ENCODE data around the gene MLNR. TPM values are rescaled to one million over a fixed set of nuclear protein-coding genes. Genes with fewer than 3 reads are reported as not detected.

The MLNR gene
- total and polyA plus RNA-seq, 4 donors, result 0.56 TPM; not detected in 3

DNA sequence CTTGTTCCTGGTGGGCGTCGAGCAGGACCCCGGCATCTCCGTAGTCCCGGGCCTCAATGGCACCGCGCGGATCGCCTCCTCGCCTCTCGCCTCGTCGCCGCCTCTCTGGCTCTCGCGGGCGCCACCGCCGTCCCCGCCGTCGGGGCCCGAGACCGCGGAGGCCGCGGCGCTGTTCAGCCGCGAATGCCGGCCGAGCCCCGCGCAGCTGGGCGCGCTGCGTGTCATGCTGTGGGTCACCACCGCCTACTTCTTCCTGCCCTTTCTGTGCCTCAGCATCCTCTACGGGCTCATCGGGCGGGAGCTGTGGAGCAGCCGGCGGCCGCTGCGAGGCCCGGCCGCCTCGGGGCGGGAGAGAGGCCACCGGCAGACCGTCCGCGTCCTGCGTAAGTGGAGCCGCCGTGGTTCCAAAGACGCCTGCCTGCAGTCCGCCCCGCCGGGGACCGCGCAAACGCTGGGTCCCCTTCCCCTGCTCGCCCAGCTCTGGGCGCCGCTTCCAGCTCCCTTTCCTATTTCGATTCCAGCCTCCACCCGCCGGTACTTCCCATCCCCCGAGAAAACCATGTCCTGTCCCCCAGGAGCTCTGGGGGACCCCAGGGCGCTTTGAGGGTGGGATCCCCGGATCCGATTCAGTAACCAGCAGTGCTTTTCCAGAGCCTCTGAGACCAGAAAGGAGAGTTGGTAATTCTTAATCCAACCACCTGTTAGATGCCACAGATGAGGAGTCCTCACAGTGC, 885 bp downstream of the MLNR start:
- no peaks in the 10 kb centered on the region for H3K4me1 ChIP-seq (ENCODE audit: control insufficient read depth in 1 of 2, insufficient read depth in 2 of 2, low read length in 2 of 2)
- no peak for DNase-seq
- H3K4me3 ChIP-seq (ENCODE audit: low read length in 2 of 2), result no peak overlapping the region
- no peaks in the 10 kb centered on the region for H3K9me3 ChIP-seq (ENCODE audit: control insufficient read depth, low read length)
- ATAC-seq (ENCODE audit: low FRiP score), result no peak
- WGBS, 2 donors, result 5 to 8% methylated on average over 60 to 73 of the region's 73 CpGs
- no peak overlapping the region for H3K27ac ChIP-seq (ENCODE audit: low read depth in 1 of 2, low read length in 2 of 2)
- no peaks in the 10 kb centered on the region for H3K36me3 ChIP-seq (ENCODE audit: control insufficient read depth in 1 of 2, insufficient read depth in 2 of 2, low read length in 1 of 2)
- intact Hi-C loops (cut with DNase I), result no loop called here
- no peaks in the 10 kb centered on the region for H3K27me3 ChIP-seq (ENCODE audit: control insufficient read depth in 1 of 2, insufficient read depth in 2 of 2, low read length in 1 of 2)

DNA sequence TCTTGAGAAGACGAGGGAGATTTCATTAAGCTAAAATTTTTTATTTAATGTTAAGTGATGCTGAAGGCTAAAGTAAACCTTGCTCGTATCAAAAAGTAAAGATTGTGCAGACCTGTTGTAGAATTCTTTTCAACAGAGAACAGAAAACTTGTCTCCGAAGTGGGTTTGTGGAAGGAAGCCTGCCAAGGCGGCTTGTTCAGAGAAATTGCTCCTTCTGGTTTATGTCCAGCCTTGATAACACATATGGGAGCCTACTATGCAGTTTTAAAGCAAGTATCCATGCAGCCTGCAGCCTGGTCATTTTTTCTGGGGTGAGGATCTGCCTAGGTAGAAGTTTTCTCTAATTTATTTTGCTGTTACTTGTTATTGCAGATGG, 1.4 kb downstream of the MLNR start:
- intact Hi-C loops (cut with DNase I), result no loop called here
- Histone ChIP-seq H3K4me1 (ENCODE audit: control insufficient read depth in 1 of 2, insufficient read depth in 2 of 2, low read length in 2 of 2) (no peaks in the 10 kb centered on the region), H3K27me3 (ENCODE audit: control insufficient read depth in 1 of 2, insufficient read depth in 2 of 2, low read length in 1 of 2) (no peaks in the 10 kb centered on the region), H3K4me3 (ENCODE audit: low read length in 2 of 2) (no peak overlapping the region), H3K36me3 (ENCODE audit: control insufficient read depth in 1 of 2, insufficient read depth in 2 of 2, low read length in 1 of 2) (no peaks in the 10 kb centered on the region), H3K27ac (ENCODE audit: low read depth in 1 of 2, low read length in 2 of 2) (no peak overlapping the region), H3K9me3 (ENCODE audit: control insufficient read depth, low read length) (no peaks in the 10 kb centered on the region)
- ATAC-seq (ENCODE audit: low FRiP score), result no peak
- DNase-seq, result no peak
- WGBS, 2 donors, result 77 to 83% methylated on average over 4 of the region's 4 CpGs

DNA sequence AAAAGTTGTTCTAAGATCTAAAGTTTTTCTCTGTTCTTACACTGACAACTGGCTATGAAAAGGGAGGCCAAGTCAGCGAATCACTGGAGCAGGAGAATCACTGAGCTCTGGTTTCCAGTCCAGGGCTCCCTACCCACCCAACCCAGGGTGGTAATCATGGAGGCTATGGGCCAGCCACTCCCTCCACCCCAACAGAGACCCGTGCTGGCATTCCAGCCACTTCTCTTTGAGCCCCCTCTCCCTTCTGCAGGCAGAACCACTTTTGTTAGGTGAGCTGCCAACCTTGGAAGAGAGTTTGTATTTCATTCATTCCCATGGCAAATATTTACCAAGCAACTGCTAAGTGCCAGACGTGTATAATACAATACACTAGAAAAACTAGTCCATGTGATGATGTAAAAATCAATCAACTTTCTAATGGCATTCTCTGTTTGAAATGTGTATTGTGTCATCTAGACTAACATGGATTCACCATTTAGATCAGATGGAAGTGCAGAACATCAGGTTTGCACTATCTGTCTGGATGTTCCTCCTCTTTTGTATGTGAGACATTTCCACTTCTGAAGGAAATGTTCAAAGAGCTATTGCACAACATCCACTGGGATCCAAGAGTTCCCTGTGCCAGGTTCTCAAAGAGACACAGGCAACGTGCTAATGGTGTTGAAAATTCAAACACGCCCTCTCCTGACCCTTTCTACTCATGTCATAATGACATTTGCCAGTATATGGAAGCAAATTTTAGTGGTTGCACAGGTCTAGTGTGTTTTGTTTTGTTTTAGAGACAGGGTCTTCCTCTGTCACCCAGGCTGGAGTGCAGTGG, 5.3 kb downstream of the MLNR start:
- intact Hi-C loops (cut with DNase I), result no loop called here
- DNase-seq (no peak), ATAC-seq (ENCODE audit: low FRiP score) (no peak)
- WGBS, 2 donors, result 57 to 64% methylated on average over 5 of the region's 5 CpGs
- Histone ChIP-seq H3K27me3 (ENCODE audit: control insufficient read depth in 1 of 2, insufficient read depth in 2 of 2, low read length in 1 of 2) (no peaks in the 10 kb centered on the region), H3K4me3 (ENCODE audit: low read length in 2 of 2) (no peak overlapping the region), H3K27ac (ENCODE audit: low read depth in 1 of 2, low read length in 2 of 2) (no peak overlapping the region), H3K9me3 (ENCODE audit: control insufficient read depth, low read length) (no peaks in the 10 kb centered on the region), H3K36me3 (ENCODE audit: control insufficient read depth in 1 of 2, insufficient read depth in 2 of 2, low read length in 1 of 2) (no peaks in the 10 kb centered on the region), H3K4me1 (ENCODE audit: control insufficient read depth in 1 of 2, insufficient read depth in 2 of 2, low read length in 2 of 2) (no peaks in the 10 kb centered on the region)

DNA sequence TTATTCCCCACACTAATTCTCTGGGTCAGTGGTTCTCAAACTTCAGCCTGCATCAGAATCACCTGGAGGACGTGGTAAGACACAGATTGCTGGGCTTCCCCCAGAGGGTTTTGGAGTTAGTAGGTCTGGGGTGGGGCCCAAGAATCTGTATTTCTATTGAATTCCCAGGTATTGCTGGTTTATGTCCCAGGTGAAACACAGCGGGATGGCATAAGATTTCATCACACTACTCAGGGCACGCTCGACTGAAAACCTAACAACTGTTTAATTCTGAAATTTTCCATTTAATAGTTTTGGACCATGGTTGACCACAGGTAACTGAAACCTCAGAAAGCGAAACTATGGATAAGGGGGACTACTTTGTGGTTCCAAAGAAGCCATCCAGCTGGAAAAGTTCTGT, 6.5 kb downstream of the MLNR start:
- DNase-seq (no peak), ATAC-seq (ENCODE audit: low FRiP score) (no peak)
- no peaks in the 10 kb centered on the region for H3K27me3 ChIP-seq (ENCODE audit: control insufficient read depth in 1 of 2, insufficient read depth in 2 of 2, low read length in 1 of 2)
- no peaks in the 10 kb centered on the region for H3K9me3 ChIP-seq (ENCODE audit: control insufficient read depth, low read length)
- intact Hi-C loops (cut with DNase I), result no loop called here
- no peak overlapping the region for H3K27ac ChIP-seq (ENCODE audit: low read depth in 1 of 2, low read length in 2 of 2)
- no peaks in the 10 kb centered on the region for H3K36me3 ChIP-seq (ENCODE audit: control insufficient read depth in 1 of 2, insufficient read depth in 2 of 2, low read length in 1 of 2)
- H3K4me3 ChIP-seq (ENCODE audit: low read length in 2 of 2), result no peak overlapping the region
- no peaks in the 10 kb centered on the region for H3K4me1 ChIP-seq (ENCODE audit: control insufficient read depth in 1 of 2, insufficient read depth in 2 of 2, low read length in 2 of 2)
- 92 to 96% methylated on average over 5 of the region's 5 CpGs for WGBS, 2 donors

DNA sequence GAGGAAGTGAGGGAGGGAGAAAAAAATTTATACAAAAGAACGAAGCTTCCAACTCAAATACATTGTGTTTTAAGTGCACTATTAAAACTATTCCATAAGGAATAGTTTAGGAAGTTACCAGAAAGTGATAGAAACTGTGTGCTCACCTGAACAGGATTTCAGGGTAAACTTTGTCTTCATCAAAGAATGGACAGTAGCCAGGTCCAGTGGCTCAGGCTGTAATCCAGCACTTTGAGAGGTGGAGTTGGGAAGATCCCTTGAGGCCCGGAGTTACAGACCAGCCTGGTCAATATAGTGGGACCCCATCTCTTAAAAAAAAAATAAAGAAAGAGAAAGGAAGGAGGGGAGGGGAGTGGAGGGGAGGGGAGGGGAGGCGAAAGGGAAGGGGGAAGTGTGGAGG, 14.6 kb downstream of the MLNR start:
- no peak overlapping the region for H3K4me3 ChIP-seq (ENCODE audit: low read length in 2 of 2)
- DNase-seq, result no peak
- H3K27me3 ChIP-seq (ENCODE audit: control insufficient read depth in 1 of 2, insufficient read depth in 2 of 2, low read length in 1 of 2), result no peaks in the 10 kb centered on the region
- H3K36me3 ChIP-seq (ENCODE audit: control insufficient read depth in 1 of 2, insufficient read depth in 2 of 2, low read length in 1 of 2), result no peaks in the 10 kb centered on the region
- no peak for ATAC-seq (ENCODE audit: low FRiP score)
- no peaks in the 10 kb centered on the region for H3K4me1 ChIP-seq (ENCODE audit: control insufficient read depth in 1 of 2, insufficient read depth in 2 of 2, low read length in 2 of 2)
- no peaks in the 10 kb centered on the region for H3K9me3 ChIP-seq (ENCODE audit: control insufficient read depth, low read length)
- no peak overlapping the region for H3K27ac ChIP-seq (ENCODE audit: low read depth in 1 of 2, low read length in 2 of 2)
- intact Hi-C loops (cut with DNase I), result no loop called here
- 91 to 98% methylated on average over 3 of the region's 3 CpGs for WGBS, 2 donors

DNA sequence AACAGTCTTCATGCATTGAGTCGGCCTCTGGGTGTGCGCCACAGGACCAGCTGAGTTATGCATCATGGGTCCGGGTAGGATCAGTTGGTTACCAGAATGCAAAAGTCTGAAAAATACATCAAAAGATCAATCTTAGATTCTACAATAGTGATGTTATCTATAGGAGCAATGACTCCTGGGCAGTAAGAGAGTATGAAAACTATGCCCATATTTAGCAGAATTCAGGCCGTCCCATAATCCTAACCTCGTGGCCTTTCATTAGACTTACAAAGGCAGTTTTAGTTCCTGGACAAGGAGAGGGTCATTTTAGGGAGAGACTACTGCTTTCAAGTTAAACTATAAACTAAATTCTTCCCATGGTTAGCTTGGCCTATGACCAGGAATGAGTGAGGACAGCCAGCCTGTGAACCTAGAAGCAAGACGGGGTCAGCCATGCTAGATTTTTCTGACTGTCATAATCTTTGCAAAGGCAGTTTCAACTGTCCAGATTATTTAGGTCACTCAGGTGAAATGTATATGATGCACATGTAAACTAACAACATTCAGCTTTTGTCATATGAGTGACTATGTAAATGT, 15.8 kb downstream of the MLNR start:
- Histone ChIP-seq H3K4me1 (ENCODE audit: control insufficient read depth in 1 of 2, insufficient read depth in 2 of 2, low read length in 2 of 2) (no peaks in the 10 kb centered on the region), H3K9me3 (ENCODE audit: control insufficient read depth, low read length) (no peaks in the 10 kb centered on the region), H3K4me3 (ENCODE audit: low read length in 2 of 2) (no peak overlapping the region), H3K27ac (ENCODE audit: low read depth in 1 of 2, low read length in 2 of 2) (no peak overlapping the region), H3K36me3 (ENCODE audit: control insufficient read depth in 1 of 2, insufficient read depth in 2 of 2, low read length in 1 of 2) (no peaks in the 10 kb centered on the region), H3K27me3 (ENCODE audit: control insufficient read depth in 1 of 2, insufficient read depth in 2 of 2, low read length in 1 of 2) (no peaks in the 10 kb centered on the region)
- intact Hi-C loops (cut with DNase I), result no loop called here
- 67 to 68% methylated on average over 6 of the region's 6 CpGs for WGBS, 2 donors
- ATAC-seq (ENCODE audit: low FRiP score) (no peak), DNase-seq (no peak)

DNA sequence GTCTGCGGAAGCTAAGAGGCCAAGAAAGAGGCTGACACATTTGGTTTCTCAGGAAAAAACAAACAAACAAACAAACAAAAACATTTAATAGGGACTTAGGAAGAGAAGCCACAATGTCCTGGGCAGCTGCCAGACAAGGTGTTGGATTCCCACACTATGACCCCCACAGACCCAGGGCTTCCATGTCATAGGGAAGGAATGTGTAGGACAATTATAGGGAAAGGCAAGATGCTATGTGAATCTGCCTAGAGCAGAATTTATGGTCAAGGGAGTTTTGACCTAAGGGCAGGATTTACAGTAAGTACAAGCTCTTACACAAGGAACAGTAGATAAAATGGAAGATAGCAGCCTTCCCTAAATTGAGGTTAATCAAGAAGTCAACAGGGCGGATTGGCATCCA, 18.5 kb downstream of the MLNR start:
- H3K4me1 ChIP-seq (ENCODE audit: control insufficient read depth in 1 of 2, insufficient read depth in 2 of 2, low read length in 2 of 2), result no peaks in the 10 kb centered on the region
- H3K27ac ChIP-seq (ENCODE audit: low read depth in 1 of 2, low read length in 2 of 2), result no peak overlapping the region
- intact Hi-C loops (cut with DNase I), result no loop called here
- DNase-seq (no peak), ATAC-seq (ENCODE audit: low FRiP score) (no peak)
- H3K36me3 ChIP-seq (ENCODE audit: control insufficient read depth in 1 of 2, insufficient read depth in 2 of 2, low read length in 1 of 2), result no peaks in the 10 kb centered on the region
- H3K27me3 ChIP-seq (ENCODE audit: control insufficient read depth in 1 of 2, insufficient read depth in 2 of 2, low read length in 1 of 2), result no peaks in the 10 kb centered on the region
- H3K4me3 ChIP-seq (ENCODE audit: low read length in 2 of 2), result no peak overlapping the region
- WGBS, 2 donors, result 97 to 98% methylated on average over 2 of the region's 2 CpGs
- H3K9me3 ChIP-seq (ENCODE audit: control insufficient read depth, low read length), result no peaks in the 10 kb centered on the region

DNA sequence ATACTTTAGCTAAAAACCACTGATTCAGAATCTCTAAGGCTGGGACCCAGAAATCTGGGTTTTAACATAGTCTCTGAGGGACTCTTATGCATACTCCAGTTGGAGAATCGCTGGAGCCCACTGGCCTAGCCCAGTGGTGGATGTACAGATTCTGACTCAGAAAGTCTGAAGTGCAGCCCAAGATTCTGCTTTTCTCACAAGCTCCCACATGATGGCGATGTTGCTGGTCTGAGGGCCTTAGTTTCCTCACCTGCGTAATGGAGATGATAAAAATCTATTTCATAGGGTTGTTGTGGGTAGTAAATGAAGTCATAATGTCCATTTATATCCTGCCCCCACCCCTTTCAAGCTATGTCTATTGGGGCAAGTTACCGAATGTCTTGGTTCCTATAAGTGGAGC, 19.9 kb downstream of the MLNR start:
- Histone ChIP-seq H3K4me1 (ENCODE audit: control insufficient read depth in 1 of 2, insufficient read depth in 2 of 2, low read length in 2 of 2) (no peaks in the 10 kb centered on the region), H3K4me3 (ENCODE audit: low read length in 2 of 2) (no peak overlapping the region), H3K27ac (ENCODE audit: low read depth in 1 of 2, low read length in 2 of 2) (no peak overlapping the region), H3K9me3 (ENCODE audit: control insufficient read depth, low read length) (no peaks in the 10 kb centered on the region), H3K27me3 (ENCODE audit: control insufficient read depth in 1 of 2, insufficient read depth in 2 of 2, low read length in 1 of 2) (no peaks in the 10 kb centered on the region), H3K36me3 (ENCODE audit: control insufficient read depth in 1 of 2, insufficient read depth in 2 of 2, low read length in 1 of 2) (no peaks in the 10 kb centered on the region)
- intact Hi-C loops (cut with DNase I), result loop anchor here in 1 of 2 donors (10.0 kb wide), 1 partner anchor 135 kb away; no protein-coding TSS in a partner anchor
- ATAC-seq (ENCODE audit: low FRiP score) (no peak), DNase-seq (no peak)
- 62 to 70% methylated on average over 4 of the region's 4 CpGs for WGBS, 2 donors

Measured in aorta (tissue), 5 donors.